BE2C (cell line): Measurements from ENCODE around the gene FAM9C.

Experiments
- DNase-seq: peaks from one replicate; pipeline ENCODE4 v3.0.0-alpha.2; 2020
- H3K27me3 ChIP-seq: fragments of 250-450 bp; sonication (Bioruptor Pico); 2 replicates; pipeline ENCODE4 v1.5.1; 2020; ENCODE audit warnings: mild to moderate bottlenecking
- H3K36me3 ChIP-seq: fragments of 250-450 bp; sonication (Bioruptor Pico); 2 replicates; pipeline ENCODE4 v1.5.1; 2020; ENCODE audit warnings: mild to moderate bottlenecking
- H3K4me1 ChIP-seq: fragments of 250-450 bp; sonication (Bioruptor Pico); 2 replicates; pipeline ENCODE4 v1.5.1; 2020
- H3K4me3 ChIP-seq: 2 replicates; pipeline ENCODE4 v1.5.1; 2011; ENCODE audit warnings: low read depth, low read length
- H3K9me3 ChIP-seq: fragments of 250-450 bp; sonication (Bioruptor Pico); 2 replicates; pipeline ENCODE4 v1.5.1; 2020
- CTCF ChIP-seq: IDR thresholded peaks from 2 replicates; pipeline ENCODE4 v1.5.1; 2012; ENCODE audit warnings: mild to moderate bottlenecking, low read depth, low read length

FAM9C gene

DNA sequence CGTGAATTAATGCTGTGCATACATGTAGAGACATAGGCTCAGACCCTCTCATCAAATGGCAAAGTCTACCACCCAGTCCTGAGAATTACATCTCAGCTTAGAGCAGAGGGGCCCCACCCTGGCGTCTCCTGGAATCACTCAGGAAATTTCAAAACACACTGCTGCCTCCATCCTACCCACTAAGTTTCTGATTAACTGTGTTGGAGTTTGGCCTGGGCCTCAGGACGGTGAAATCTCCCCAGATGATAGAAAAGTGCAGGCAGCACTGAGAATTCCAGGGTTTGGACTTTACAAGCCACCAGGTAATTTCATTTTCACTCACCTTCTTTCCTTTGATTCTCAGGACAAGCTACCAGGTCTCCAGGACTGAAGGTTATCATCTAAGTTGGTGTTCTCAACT is 3.3 kb upstream of the FAM9C start:
- DNase-seq = no peak
- H3K27me3 ChIP-seq = no peaks in the 10 kb centered on the region
- no peaks in the 10 kb centered on the region for H3K4me1 ChIP-seq
- H3K4me3 ChIP-seq = no peak overlapping the region
- H3K9me3 ChIP-seq = no peaks in the 10 kb centered on the region
- no peak for TF ChIP-seq CTCF
- no peaks in the 10 kb centered on the region for H3K36me3 ChIP-seq

GRCh38 chrX:13046141-13046855 is 1.9 kb upstream of the FAM9C start:
- Histone ChIP-seq H3K9me3 (no peaks in the 10 kb centered on the region), H3K4me1 (no peaks in the 10 kb centered on the region), H3K4me3 (no peak overlapping the region), H3K27me3 (no peaks in the 10 kb centered on the region), H3K36me3 (no peaks in the 10 kb centered on the region)
- DNase-seq = no peak
- TF ChIP-seq CTCF = no peak

- Histone ChIP-seq H3K4me1 (no peaks in the 10 kb centered on the region), H3K36me3 (no peaks in the 10 kb centered on the region)
- no peak for TF ChIP-seq CTCF
These were observed 482 bp downstream of the FAM9C start for GRCh38 chrX:13043938-13044337.

DNA sequence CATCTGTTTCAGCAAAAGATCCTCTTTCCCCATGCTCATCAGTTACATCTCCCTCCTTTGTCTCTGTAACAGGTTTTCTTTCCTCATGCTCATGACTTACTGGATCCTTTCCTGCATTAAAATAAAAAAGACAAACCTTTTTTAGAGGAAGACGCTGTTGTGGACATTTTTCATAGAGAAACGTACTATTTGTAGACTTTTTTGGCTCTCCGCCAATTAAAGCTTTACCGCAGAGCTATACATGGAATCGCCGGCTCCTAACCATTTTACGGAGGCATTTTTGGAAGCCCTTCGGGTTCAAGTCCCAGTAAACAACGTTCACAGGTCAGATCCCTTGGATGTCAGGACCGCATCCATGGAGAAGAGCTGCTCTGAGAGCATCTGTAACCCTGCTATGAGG is 1.3 kb downstream of the FAM9C start:
- Histone ChIP-seq H3K27me3 (no peaks in the 10 kb centered on the region), H3K9me3 (no peaks in the 10 kb centered on the region), H3K36me3 (no peaks in the 10 kb centered on the region), H3K4me1 (no peaks in the 10 kb centered on the region), H3K4me3 (no peak overlapping the region)
- no peak for TF ChIP-seq CTCF
- DNase-seq = no peak

More at GRCh38 chrX:13043938-13044337, 482 bp downstream of the FAM9C start:
- H3K9me3 ChIP-seq = no peaks in the 10 kb centered on the region
- H3K4me3 ChIP-seq = no peak overlapping the region
- DNase-seq = no peak
- no peaks in the 10 kb centered on the region for H3K27me3 ChIP-seq

DNA sequence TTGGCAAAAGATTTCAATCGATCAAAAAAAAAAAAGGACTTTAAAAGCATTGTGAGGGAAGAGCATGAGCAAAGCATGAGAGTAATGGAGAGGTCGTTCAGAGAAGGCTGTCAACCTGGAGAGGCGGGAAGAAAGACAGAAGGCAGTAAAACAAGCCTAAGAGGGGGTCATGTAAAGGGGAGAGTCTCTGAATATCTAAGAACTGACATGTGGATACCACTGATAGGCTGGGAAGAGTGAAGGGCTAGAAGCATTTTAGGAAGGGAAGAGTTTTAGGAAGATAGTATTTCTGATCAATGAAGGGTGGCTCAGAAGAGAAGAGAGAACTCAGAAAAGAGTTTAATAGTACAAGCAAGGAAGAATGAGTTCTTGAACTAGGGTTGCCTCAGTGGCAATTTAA is 7.5 kb downstream of the FAM9C start:
- Histone ChIP-seq H3K9me3 (no peaks in the 10 kb centered on the region), H3K27me3 (no peaks in the 10 kb centered on the region), H3K36me3 (no peaks in the 10 kb centered on the region), H3K4me3 (no peak overlapping the region), H3K4me1 (no peaks in the 10 kb centered on the region)
- no peak for TF ChIP-seq CTCF
- no peak for DNase-seq

- no peaks in the 10 kb centered on the region for H3K27me3 ChIP-seq
- no peak overlapping the region for H3K4me3 ChIP-seq
- DNase-seq = no peak
- H3K4me1 ChIP-seq = no peaks in the 10 kb centered on the region
- H3K9me3 ChIP-seq = no peaks in the 10 kb centered on the region
- TF ChIP-seq CTCF = no peak
- H3K36me3 ChIP-seq = no peaks in the 10 kb centered on the region
These were observed 11.2 kb downstream of the FAM9C start for GRCh38 chrX:13033193-13033592.
